Measurements from ENCODE around the gene RNU6-8. TPM values are rescaled to one million over a fixed set of nuclear protein-coding genes. Genes with fewer than 3 reads are reported as not detected.
A peak's percentile ranks its signal among the peaks of the same experiment; 100 is the strongest.

RNU6-8 gene
- total RNA-seq, 1 donor from 2014 or later: not detected

GRCh38 chr14:32230695-32231280 is 27.7 kb upstream of the RNU6-8 start:
- Mint-ChIP-seq H3K4me3 (ENCODE audit: low read depth) (no peak overlapping the region), H3K27ac (no peak overlapping the region), H3K27me3 (no peaks in the 10 kb centered on the region), H3K4me1 (ENCODE audit: low read depth) (peaks cover 8% of the 10 kb centered on the region), H3K9me3 (ENCODE audit: low read depth) (no peaks in the 10 kb centered on the region), H3K36me3 (ENCODE audit: insufficient read depth) (no peaks in the 10 kb centered on the region)
- DNase-seq (ENCODE audit: low spot score, unreplicated experiment): no peak
- no peak for TF ChIP-seq CTCF (IDR thresholded peaks at IDR 0.05; ENCODE audit: unreplicated experiment)

- no peak overlapping the region for H3K27ac Mint-ChIP-seq
- H3K4me1 Mint-ChIP-seq (ENCODE audit: low read depth): peaks cover 9% of the 10 kb centered on the region
- H3K4me3 Mint-ChIP-seq (ENCODE audit: low read depth): no peak overlapping the region
- TF ChIP-seq CTCF (IDR thresholded peaks at IDR 0.05; ENCODE audit: unreplicated experiment): no peak
- no peaks in the 10 kb centered on the region for H3K9me3 Mint-ChIP-seq (ENCODE audit: low read depth)
- H3K36me3 Mint-ChIP-seq (ENCODE audit: insufficient read depth): no peaks in the 10 kb centered on the region
- no peak for DNase-seq (ENCODE audit: low spot score, unreplicated experiment)
- no peaks in the 10 kb centered on the region for H3K27me3 Mint-ChIP-seq
Measured at GRCh38 chr14:32230181-32230580, 27.1 kb upstream of the RNU6-8 start.

- H3K4me3 Mint-ChIP-seq (ENCODE audit: low read depth): no peak overlapping the region
Measured at GRCh38 chr14:32226056-32226455, 23.0 kb upstream of the RNU6-8 start.

GRCh38 chr14:32225378-32225920 is 22.4 kb upstream of the RNU6-8 start:
- no peak for TF ChIP-seq CTCF (IDR thresholded peaks at IDR 0.05; ENCODE audit: unreplicated experiment)
- H3K27me3 Mint-ChIP-seq: no peaks in the 10 kb centered on the region
- no peaks in the 10 kb centered on the region for H3K36me3 Mint-ChIP-seq (ENCODE audit: insufficient read depth)
- no peak overlapping the region for H3K27ac Mint-ChIP-seq
- DNase-seq (ENCODE audit: low spot score, unreplicated experiment): no peak
- H3K9me3 Mint-ChIP-seq (ENCODE audit: low read depth): no peaks in the 10 kb centered on the region
- no peak overlapping the region for H3K4me3 Mint-ChIP-seq (ENCODE audit: low read depth)
- peaks cover 6% of the 10 kb centered on the region for H3K4me1 Mint-ChIP-seq (ENCODE audit: low read depth)

More at GRCh38 chr14:32226056-32226455, 23.0 kb upstream of the RNU6-8 start:
- TF ChIP-seq CTCF (IDR thresholded peaks at IDR 0.05; ENCODE audit: unreplicated experiment): no peak
- Mint-ChIP-seq H3K27ac (no peak overlapping the region), H3K4me1 (ENCODE audit: low read depth) (peaks cover 8% of the 10 kb centered on the region), H3K9me3 (ENCODE audit: low read depth) (no peaks in the 10 kb centered on the region), H3K27me3 (no peaks in the 10 kb centered on the region), H3K36me3 (ENCODE audit: insufficient read depth) (no peaks in the 10 kb centered on the region)
- no peak for DNase-seq (ENCODE audit: low spot score, unreplicated experiment)

- Mint-ChIP-seq H3K9me3 (ENCODE audit: low read depth) (no peaks in the 10 kb centered on the region), H3K27me3 (no peaks in the 10 kb centered on the region), H3K4me1 (ENCODE audit: low read depth) (peaks cover 6% of the 10 kb centered on the region), H3K36me3 (ENCODE audit: insufficient read depth) (no peaks in the 10 kb centered on the region), H3K4me3 (ENCODE audit: low read depth) (no peak overlapping the region), H3K27ac (no peak overlapping the region)
- peak; percentile 56 for TF ChIP-seq CTCF (IDR thresholded peaks at IDR 0.05; ENCODE audit: unreplicated experiment)
- no peak for DNase-seq (ENCODE audit: low spot score, unreplicated experiment)
Measured at GRCh38 chr14:32224737-32225377, 21.8 kb upstream of the RNU6-8 start.

Measured in progenitor cell of endocrine pancreas (in vitro differentiated cells).